AG10803 (cell line): ENCODE results near the gene S100A2.

Source experiments
- DNase-seq: peaks from one replicate; pipeline ENCODE4 v3.0.0; 2010; ENCODE audit warnings: low read depth
- H3K4me3 ChIP-seq: 2 replicates; pipeline ENCODE4 v1.5.1; 2011; ENCODE audit warnings: mild to moderate bottlenecking, low read length, control low read depth
- CTCF ChIP-seq: conservative IDR thresholded peaks from 2 replicates; pipeline ENCODE4 v1.5.1; 2011; ENCODE audit warnings: mild to moderate bottlenecking, low read length, control low read depth, inconsistent platforms

S100A2 gene

DNA sequence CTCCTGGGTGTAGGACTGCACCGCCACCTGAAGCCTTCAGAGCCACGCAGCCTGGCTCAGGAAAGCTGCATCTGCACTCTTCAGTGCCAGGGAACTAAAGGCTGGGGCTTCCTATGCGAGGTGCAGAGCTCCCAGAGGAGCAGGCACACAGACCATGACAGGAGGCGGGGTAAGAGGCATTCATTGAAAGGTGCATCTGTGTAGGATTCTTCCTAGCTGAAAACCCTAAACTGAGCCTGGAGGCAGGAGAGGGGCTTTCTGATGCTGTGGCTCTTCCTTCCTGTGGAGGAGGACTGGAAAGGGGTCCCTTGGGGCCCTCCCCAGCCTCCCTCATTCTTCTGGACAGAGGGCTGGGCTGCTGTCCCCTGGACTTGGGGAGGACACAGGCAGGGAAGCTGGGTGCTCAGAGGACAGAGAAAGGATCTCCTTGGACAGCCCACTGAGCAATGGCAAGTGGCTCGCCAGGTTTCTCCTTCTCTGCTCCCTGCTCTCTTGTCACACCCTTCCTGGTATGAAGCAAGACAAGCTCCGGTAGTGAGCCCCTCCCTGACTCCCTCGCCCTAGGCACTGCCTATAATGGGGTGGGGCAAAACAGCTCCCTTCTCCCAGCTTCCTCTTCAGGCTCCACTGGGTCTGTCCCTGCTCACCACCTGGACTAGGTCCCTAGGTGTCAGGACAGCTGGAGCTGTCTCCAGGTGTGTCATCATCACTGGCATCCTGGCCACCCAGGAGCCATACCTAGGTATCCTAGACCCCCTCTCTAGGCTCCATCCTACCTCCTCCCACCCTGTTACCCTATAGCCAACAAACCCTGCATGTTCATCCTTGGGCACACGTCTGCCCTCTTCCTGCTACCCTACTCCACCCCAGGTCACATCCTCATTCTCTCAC, 49.9 kb downstream of the S100A2 start:
- DNase-seq: no peak
- no peak for TF ChIP-seq CTCF
- no peak overlapping the region for H3K4me3 ChIP-seq

GRCh38 chr1:153513666-153514065, 52.0 kb downstream of the S100A2 start:
- H3K4me3 ChIP-seq: no peak overlapping the region
- no peak for DNase-seq
- no peak for TF ChIP-seq CTCF

DNA sequence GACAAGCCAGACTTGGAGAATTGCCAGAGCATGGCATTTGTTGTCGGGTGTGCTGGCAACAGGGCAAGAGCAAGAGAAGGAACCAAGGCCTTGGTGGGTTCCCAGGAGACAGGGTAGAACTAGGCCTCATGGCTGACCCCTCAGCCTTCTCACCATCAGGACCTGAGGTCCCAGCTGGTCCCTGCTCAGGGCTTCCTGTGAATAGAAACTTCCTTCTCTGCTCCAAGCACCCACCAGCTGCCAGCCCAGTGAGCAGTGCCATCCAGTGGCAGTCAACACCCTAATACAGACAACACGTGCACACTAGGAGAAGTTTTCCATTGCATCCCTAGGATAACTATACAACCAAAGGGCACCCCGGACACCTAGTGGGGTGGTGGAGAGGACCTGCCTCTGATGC, 52.6 kb downstream of the S100A2 start:
- no peak for DNase-seq
- no peak for TF ChIP-seq CTCF
- no peak overlapping the region for H3K4me3 ChIP-seq
